HG03575 (cell line): Measurements from ENCODE around the gene RAB44.

ENCODE experiments used
- ATAC-seq: cut with Tn5 transposase; IDR thresholded peaks from one replicate; pipeline ENCODE4 v1.9.1; 2021; ENCODE audit not compliant: unreplicated experiment, insufficient number of reproducible peaks, low FRiP score; ENCODE audit errors: extremely low read depth

Gene RAB44

GRCh38 chr6:36742146-36742545, 44.5 kb downstream of the RAB44 start:
- ATAC-seq = no peak

- ATAC-seq = no peak
Measured at GRCh38 chr6:36743032-36743431, 45.4 kb downstream of the RAB44 start.

- ATAC-seq = no peak
Measured at GRCh38 chr6:36743538-36744303, 46.1 kb downstream of the RAB44 start.

DNA sequence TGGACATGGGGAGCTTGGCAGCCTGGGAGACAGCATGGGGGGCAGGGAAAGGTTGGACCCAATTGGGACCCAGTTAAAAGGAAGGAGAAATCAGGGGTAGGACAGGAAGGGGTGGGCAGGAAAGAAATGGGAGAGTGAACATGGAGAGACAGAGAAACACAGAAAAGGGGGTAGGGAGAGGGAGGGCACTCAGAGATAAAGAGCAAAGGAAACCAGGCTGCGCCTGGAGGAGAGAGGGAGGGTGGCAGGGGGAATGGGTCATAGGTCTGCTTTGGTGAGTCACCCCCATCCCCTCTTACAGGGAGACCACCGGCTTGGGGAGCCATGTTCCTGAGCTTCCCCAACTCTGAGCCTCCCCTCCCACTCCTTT, 46.7 kb downstream of the RAB44 start:
- ATAC-seq = no peak

DNA sequence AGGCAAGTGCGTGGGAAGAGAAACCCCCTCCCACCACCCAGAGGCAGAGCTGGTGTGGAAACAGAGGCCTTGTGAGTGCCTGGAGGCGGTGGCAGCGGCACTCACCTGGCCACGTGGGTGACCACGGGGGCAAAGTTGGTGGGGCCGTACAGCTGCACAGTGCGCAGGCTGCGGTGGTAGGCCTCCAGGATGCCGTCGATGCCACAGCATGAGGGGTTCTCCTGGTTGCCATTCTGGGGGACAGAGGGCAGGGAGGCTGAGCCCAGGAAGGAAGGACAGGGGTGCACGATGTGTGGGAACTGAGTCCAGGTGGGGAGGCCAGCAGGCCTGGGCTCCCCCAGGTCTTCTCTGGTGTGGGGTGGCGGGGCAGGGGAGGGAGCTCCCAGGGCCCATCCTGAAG, 47.7 kb downstream of the RAB44 start:
- ATAC-seq = no peak

GRCh38 chr6:36745836-36746235, 48.2 kb downstream of the RAB44 start:
- ATAC-seq = no peak

GRCh38 chr6:36746251-36746650, 48.6 kb downstream of the RAB44 start:
- ATAC-seq = no peak

DNA sequence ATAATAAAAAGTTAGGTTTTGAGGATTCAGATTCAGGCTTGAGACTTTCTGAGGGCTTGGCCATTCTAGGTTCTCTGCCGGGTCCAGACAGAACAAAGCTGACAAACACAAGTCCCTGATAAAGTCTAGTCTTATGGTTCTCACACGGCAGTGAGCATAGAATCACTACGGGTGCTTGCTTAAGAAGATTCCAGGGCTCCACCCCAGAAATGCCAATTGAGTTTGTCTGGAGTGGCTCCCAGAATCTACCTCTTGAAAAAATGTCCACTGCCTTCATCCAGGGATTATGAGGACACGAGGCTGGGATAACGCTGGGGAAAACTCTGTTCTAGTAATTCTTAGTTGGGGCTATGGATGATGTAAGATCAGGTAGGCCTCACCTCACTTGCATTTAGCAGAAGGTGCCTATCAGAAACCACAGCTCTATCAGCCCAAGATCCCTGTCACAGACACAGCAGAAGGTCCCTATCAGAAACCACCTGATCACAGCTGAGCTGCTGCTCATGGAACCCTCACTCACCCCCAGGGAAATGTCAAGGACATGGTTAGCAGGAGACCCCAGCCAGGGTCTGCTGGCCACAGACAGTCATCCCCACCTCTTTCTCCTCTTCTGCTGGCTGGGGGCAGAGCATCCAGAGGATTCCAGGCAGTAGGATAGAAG, 52.3 kb downstream of the RAB44 start:
- no peak for ATAC-seq

DNA sequence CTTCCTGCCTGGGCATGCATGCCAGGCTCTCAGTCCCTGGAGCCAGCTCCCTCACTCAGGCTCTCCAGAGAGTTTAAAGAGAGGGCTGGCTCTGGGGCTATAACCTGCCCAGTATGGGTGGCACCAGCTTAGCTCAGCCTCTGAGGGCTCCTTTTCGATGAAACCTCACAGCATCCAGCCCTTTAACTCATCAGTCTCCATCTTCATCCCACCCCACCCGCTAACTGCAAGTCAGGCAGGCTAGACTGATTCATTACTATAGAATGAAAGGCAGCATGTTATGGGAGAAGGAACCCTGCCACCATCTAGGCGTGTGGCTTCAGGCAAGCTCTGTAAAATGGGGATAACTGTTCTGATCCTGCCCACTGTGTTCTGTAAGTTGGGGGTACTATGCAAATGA, 53.5 kb downstream of the RAB44 start:
- no peak for ATAC-seq

DNA sequence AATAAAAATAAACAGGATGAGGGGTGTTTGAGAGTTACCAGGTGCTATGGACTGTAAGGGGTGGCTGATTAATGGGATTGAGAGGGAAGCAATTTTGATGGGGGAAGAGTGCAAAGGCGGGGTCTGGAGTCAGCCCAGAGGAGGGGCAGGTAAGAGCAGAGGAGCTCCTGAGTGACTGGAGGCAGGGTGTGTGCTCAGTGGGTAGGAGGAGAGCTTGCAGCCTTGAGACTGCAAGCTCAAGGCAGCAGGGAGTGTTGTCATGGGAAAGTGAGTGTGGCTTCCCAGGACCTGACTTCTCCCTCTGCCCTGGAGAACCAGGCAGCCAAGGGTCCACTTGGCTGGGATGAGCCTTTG, 54.2 kb downstream of the RAB44 start:
- no peak for ATAC-seq

DNA sequence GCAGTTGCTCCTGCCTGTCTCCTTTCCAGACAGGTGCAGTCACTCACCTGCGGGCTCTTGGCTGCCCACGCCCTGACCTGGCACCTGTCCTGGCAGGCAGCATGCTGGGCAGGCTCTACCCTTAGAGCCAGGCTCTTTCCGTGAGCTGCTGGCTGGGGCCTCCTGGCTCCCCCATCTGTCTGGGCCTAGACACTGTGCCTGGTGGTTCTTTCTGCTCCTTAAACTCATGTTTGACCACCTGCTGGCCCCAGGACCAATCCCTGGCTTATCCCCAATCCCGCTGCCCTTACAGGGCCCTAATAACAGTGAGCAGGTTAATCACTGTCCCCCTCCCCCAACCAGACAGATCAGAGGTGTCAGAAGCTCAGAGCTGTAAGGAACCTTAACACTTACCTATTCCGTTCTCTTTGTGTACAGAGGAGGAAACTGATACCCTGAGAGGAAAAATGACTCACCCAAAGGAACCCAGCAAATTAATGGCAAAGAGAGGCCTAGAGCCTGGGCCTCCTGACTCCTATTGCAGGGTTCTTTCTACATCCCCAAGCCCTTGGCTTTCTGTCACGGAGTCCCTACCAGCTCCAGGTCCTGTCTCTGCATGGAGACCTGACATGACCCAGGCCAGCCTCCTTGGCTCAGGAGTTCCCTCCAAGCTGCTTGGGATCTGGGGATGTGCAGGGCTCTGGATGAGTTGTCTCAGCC, 54.7 kb downstream of the RAB44 start:
- ATAC-seq = no peak

- no peak for ATAC-seq
Measured at GRCh38 chr6:36752886-36753506, 55.4 kb downstream of the RAB44 start.

DNA sequence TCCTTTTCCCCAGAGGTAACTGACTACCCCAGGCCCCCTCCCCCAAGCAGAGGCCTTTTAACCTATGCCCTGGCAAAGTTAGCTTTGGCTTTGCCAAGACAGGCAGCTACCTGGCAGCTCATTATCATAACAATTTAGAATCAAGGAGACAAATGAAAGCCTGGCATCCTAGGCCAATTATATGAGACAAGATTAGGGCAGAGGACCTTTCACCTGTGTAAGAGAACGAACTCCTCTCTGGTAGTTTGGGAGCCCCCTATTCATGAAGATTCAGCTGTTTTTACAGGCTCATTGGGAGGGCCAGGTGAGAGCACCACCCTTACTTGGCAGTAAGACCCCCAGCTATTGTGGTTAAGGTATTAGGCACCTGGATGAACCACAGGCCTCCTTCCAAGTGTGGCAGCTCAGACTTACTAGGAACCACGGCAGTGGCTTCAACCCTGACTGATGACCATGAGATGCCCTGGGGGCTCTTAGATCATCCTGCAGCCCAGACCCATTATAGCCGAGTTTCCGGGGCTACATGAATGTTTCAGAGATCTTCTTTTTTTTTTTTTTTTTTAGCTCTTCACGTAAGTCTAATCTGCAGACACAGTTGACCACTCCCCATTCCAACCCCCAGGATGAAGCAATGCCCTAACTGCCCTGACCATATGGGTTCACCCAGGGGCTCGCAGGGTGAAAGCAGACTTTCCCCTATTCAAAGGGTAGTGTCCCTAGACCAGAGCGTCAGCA, 56.2 kb downstream of the RAB44 start:
- ATAC-seq = no peak

DNA sequence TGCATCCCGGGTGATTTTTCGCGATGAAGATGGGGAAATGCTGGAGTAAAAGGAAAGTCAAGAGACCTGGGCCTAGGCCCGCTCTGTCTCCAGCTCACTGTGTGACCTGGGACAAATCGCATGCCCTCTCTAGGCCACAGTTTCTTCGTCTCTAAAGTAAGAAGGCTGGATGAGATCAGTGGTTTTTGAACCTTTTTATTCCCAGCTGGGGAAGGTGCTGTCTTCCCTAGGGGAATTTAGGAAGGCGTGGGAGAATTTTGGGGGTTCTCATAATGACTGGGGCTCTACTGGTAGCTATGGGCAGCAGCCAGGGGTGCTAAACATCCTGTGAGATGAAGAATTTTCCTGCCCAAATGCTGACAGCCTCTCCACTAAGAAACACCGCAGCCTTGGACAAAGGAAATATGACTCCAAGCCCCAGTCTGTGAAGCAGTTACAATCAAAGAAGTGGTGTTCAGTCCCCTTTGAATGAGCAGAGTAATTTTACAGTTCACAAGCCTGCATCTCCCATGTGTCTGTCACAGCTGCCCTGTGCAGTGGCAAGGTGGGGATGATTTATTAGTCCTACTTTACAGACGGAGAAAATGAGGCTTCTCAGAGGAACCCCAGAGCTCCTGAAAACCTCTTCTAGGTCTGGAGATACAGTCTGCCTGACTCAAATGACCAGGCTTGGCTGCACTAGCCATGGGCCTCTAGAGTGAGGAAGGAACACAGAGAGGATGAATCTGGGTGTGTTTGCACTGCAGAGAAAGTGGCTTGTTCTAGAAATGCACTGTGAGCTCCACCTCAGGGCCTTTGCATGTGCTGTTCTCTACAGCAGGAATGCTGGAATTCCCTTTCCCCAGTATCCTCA, 57.2 kb downstream of the RAB44 start:
- ATAC-seq = no peak

- ATAC-seq = no peak
Measured at GRCh38 chr6:36755435-36756348, 58.1 kb downstream of the RAB44 start.

GRCh38 chr6:36756786-36757185, 59.2 kb downstream of the RAB44 start:
- no peak for ATAC-seq

GRCh38 chr6:36757206-36757605, 59.6 kb downstream of the RAB44 start:
- no peak for ATAC-seq
